Activated T-helper 1 cell treated with Interleukin-2 at 50 U/mL for 16 hours (primary cell): Measurements from ENCODE around the gene PLAC1.

Experiments
- DNase-seq: peaks from one replicate; pipeline ENCODE4 v3.0.0-alpha.2; 2020; ENCODE audit warnings: low read depth

The PLAC1 gene

GRCh38 chrX:134631426-134632346 lies 26.6 kb downstream of the PLAC1 start:
- no peak for DNase-seq

- DNase-seq, result no peak
Observed at GRCh38 chrX:134628663-134629062, 29.6 kb downstream of the PLAC1 start.

- no peak for DNase-seq
Observed at GRCh38 chrX:134626434-134626833, 31.8 kb downstream of the PLAC1 start.

GRCh38 chrX:134625315-134625718 lies 33.0 kb downstream of the PLAC1 start:
- no peak for DNase-seq

- DNase-seq, result no peak
Observed at GRCh38 chrX:134624046-134624430, 34.2 kb downstream of the PLAC1 start.

GRCh38 chrX:134623293-134624045 lies 34.8 kb downstream of the PLAC1 start:
- no peak for DNase-seq

GRCh38 chrX:134622813-134623185 lies 35.5 kb downstream of the PLAC1 start:
- no peak for DNase-seq

GRCh38 chrX:134622056-134622812 lies 36.0 kb downstream of the PLAC1 start:
- no peak for DNase-seq

GRCh38 chrX:134619838-134620237 lies 38.4 kb downstream of the PLAC1 start:
- no peak for DNase-seq

- no peak for DNase-seq
Observed at GRCh38 chrX:134613396-134613795, 44.9 kb downstream of the PLAC1 start.

- no peak for DNase-seq
Observed at GRCh38 chrX:134608153-134608552, 50.1 kb downstream of the PLAC1 start.

- no peak for DNase-seq
Observed at GRCh38 chrX:134607523-134607922, 50.7 kb downstream of the PLAC1 start.

GRCh38 chrX:134604701-134605311 lies 53.5 kb downstream of the PLAC1 start:
- no peak for DNase-seq

- DNase-seq, result no peak
Observed at GRCh38 chrX:134603806-134604700, 54.2 kb downstream of the PLAC1 start.

- DNase-seq, result no peak
Observed at GRCh38 chrX:134602410-134602809, 55.9 kb downstream of the PLAC1 start.

- no peak for DNase-seq
Observed at GRCh38 chrX:134601240-134601765, 57.0 kb downstream of the PLAC1 start.

GRCh38 chrX:134600714-134601113 lies 57.6 kb downstream of the PLAC1 start:
- DNase-seq, result no peak

GRCh38 chrX:134599184-134599914 lies 58.9 kb downstream of the PLAC1 start:
- DNase-seq, result no peak

GRCh38 chrX:134592303-134592702 lies 66.0 kb downstream of the PLAC1 start:
- no peak for DNase-seq

GRCh38 chrX:134591502-134591901 lies 66.8 kb downstream of the PLAC1 start:
- no peak for DNase-seq
